ENCODE measurements around the gene BCAP31. TPM values are rescaled to one million over a fixed set of nuclear protein-coding genes. Genes with fewer than 3 reads are reported as not detected.
"Not testable (repeated sequence)": the region's sequence is repeated elsewhere in the genome, so short reads cannot be mapped to it uniquely, and the experiment has no call there.

BCAP31 gene
- total RNA-seq, 1 experiment from 2014 or later = 150 TPM

DNA sequence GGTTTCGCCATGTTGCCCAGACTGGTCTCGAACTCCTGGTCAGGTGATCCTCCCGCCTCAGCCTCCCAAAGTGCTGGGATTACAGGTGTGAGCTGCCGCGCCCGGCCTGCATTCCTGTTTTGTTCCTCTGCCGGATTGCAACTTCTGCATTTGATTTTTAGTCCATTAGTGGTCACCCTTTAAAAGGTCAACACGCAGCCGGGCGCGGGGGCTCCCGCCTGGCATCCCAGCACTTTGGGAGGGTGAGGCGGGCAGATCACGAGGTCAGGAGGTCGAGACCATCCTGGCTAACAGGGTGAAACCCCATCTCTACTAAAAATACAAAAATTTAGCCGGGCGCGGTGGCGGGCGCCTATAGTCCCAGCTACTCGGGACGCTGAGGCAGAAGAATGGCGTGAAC is 5.9 kb upstream of the BCAP31 start:
- H3K4me1 Mint-ChIP-seq = peaks cover 12% of the 10 kb centered on the region
- H3K36me3 Mint-ChIP-seq = peaks cover 11% of the 10 kb centered on the region
- H3K27ac Mint-ChIP-seq; ATAC-seq; CTCF ChIA-PET; H3K27me3 Mint-ChIP-seq (ENCODE audit: low read depth); POLR2A ChIA-PET; DNase-seq (ENCODE audit: low spot score); H3K4me3 Mint-ChIP-seq: not testable (repeated sequence)
- peaks cover 12% of the 10 kb centered on the region for H3K9me3 Mint-ChIP-seq

DNA sequence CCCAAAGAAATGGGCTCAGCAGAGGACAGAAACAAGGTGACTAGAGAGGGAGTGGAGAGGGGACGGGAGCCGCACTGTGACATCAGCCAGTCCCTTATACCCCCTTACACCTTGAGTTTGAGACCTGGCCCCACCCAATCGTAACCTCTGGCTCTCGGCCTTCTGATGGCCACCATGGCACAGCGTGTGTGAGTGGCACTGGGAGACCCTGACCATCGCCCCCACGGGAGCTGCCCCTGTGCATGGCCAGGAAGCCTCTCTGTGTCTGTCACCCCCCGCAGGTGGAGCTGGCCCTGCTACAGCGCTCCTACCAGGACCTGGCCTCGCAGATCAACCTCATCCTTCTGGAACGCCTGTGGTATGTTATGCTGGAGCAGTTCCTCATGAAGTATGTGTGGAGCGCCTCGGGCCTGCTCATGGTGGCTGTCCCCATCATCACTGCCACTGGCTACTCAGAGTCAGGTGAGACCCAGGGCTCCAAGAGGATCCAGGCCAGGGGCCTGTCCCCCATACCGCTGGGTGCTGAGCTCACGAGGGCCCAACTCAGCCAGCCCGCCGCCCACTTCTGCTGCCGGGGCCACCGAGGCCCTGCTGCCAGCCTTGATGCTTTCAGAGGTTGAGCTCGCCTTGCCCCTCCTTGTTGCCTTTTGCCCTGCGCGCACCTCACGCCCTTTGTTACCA is 4.9 kb upstream of the BCAP31 start:
- H3K4me1 Mint-ChIP-seq = peaks cover 12% of the 10 kb centered on the region
- DNase-seq (ENCODE audit: low spot score) (no peak), ATAC-seq (no peak)
- no peak overlapping the region for H3K4me3 Mint-ChIP-seq
- CTCF ChIA-PET = no interaction called here
- TF ChIP-seq ATF2 (CRISPR knock-in tag; IDR thresholded peaks at IDR 0.05; ENCODE audit: borderline replicate concordance, low read depth) = no peak
- TF ChIP-seq FOXP1 (CRISPR knock-in tag; IDR thresholded peaks at IDR 0.05; ENCODE audit: borderline replicate concordance) = no peak
- no peak for TF ChIP-seq NFYB (CRISPR knock-in tag; conservative IDR thresholded peaks at IDR 0.05; ENCODE audit: low read depth)
- TF ChIP-seq RORB (CRISPR knock-in tag; IDR thresholded peaks at IDR 0.05) = no peak
- TF ChIP-seq ELF4 (CRISPR knock-in tag; IDR thresholded peaks at IDR 0.05; ENCODE audit: low read depth) = no peak
- TF ChIP-seq CBFB (CRISPR knock-in tag; IDR thresholded peaks at IDR 0.05; ENCODE audit: low read depth) = no peak
- TF ChIP-seq, protein P1, sequence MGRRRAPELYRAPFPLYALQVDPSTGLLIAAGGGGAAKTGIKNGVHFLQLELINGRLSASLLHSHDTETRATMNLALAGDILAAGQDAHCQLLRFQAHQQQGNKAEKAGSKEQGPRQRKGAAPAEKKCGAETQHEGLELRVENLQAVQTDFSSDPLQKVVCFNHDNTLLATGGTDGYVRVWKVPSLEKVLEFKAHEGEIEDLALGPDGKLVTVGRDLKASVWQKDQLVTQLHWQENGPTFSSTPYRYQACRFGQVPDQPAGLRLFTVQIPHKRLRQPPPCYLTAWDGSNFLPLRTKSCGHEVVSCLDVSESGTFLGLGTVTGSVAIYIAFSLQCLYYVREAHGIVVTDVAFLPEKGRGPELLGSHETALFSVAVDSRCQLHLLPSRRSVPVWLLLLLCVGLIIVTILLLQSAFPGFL (CRISPR knock-in tag; IDR thresholded peaks at IDR 0.05; ENCODE audit: borderline replicate concordance) = no peak
- TF ChIP-seq ATF3 (CRISPR knock-in tag; conservative IDR thresholded peaks at IDR 0.05) = no peak
- TF ChIP-seq ZNF232 (CRISPR knock-in tag; IDR thresholded peaks at IDR 0.05) = no peak
- TF ChIP-seq ETV6 (CRISPR knock-in tag; IDR thresholded peaks at IDR 0.05) = no peak
- no peak overlapping the region for H3K27ac Mint-ChIP-seq
- H3K27me3 Mint-ChIP-seq (ENCODE audit: low read depth) = no peaks in the 10 kb centered on the region; the same call in 1 of the 2 replicates
- peaks cover 7% of the 10 kb centered on the region for H3K36me3 Mint-ChIP-seq
- POLR2A ChIA-PET = no interaction called here
- H3K9me3 Mint-ChIP-seq = peaks cover 7% of the 10 kb centered on the region; the same call in 1 of the 2 replicates

DNA sequence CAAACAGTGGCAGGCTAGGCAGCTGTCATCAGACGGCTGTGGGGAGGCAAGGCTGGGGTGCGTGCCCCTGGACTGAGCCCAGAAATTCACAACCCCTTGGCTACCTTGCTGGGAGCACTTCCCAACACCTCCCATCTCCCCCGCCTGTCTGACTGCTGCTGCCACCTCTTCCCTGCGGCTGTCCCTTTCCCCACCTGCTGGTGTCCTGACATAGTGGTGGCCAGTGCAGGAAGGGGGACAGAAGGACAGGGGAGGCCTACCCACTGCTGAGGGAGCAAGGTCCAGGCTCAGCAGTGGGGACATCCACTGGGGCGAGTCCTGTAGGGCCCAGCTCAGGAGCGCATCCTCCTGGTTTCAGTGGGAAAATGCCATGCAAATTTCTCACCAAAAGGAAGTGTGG is 3.9 kb upstream of the BCAP31 start:
- ChIA-PET CTCF (interaction anchor here (0.6 to 1.3 kb wide), 3 partner anchors 39 to 213 kb away, joined by 3 to 4 read pairs (median 3); no protein-coding TSS in a partner anchor), POLR2A (no interaction called here)
- TF ChIP-seq ZMAT4 (CRISPR knock-in tag; IDR thresholded peaks at IDR 0.05) (no peak), SMAD3 (CRISPR knock-in tag; IDR thresholded peaks at IDR 0.05; ENCODE audit: borderline replicate concordance) (no peak), TP53 (CRISPR knock-in tag; IDR thresholded peaks at IDR 0.05) (no peak), HMGA2 (CRISPR knock-in tag; IDR thresholded peaks at IDR 0.05) (no peak), ATF2 (CRISPR knock-in tag; IDR thresholded peaks at IDR 0.05; ENCODE audit: borderline replicate concordance, low read depth) (no peak), ZNF425 (CRISPR knock-in tag; conservative IDR thresholded peaks at IDR 0.05) (no peak), GTF2I (CRISPR knock-in tag; conservative IDR thresholded peaks at IDR 0.05) (no peak), PRDM15 (CRISPR knock-in tag; IDR thresholded peaks at IDR 0.05) (no peak)
- TF ChIP-seq, protein P2, sequence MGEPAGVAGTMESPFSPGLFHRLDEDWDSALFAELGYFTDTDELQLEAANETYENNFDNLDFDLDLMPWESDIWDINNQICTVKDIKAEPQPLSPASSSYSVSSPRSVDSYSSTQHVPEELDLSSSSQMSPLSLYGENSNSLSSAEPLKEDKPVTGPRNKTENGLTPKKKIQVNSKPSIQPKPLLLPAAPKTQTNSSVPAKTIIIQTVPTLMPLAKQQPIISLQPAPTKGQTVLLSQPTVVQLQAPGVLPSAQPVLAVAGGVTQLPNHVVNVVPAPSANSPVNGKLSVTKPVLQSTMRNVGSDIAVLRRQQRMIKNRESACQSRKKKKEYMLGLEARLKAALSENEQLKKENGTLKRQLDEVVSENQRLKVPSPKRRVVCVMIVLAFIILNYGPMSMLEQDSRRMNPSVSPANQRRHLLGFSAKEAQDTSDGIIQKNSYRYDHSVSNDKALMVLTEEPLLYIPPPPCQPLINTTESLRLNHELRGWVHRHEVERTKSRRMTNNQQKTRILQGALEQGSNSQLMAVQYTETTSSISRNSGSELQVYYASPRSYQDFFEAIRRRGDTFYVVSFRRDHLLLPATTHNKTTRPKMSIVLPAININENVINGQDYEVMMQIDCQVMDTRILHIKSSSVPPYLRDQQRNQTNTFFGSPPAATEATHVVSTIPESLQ (CRISPR knock-in tag; IDR thresholded peaks at IDR 0.05) = no peak

More for the DNA sequence above, 3.9 kb upstream of the BCAP31 start:
- DNase-seq (ENCODE audit: low spot score) (no peak), ATAC-seq (no peak)
- H3K27ac Mint-ChIP-seq = peak overlapping the region; percentile 27; the same call in 1 of the 2 replicates
- H3K9me3 Mint-ChIP-seq = peaks cover 7% of the 10 kb centered on the region; the same call in 1 of the 2 replicates
- peaks cover 7% of the 10 kb centered on the region for H3K36me3 Mint-ChIP-seq
- H3K4me3 Mint-ChIP-seq = no peak overlapping the region
- H3K4me1 Mint-ChIP-seq = peaks cover 12% of the 10 kb centered on the region
- no peaks in the 10 kb centered on the region; the same call in 1 of the 2 replicates for H3K27me3 Mint-ChIP-seq (ENCODE audit: low read depth)

Data from WTC11 (cell line).